Pericardium fibroblast (primary cell): ENCODE results near the gene STYK1. TPM values are rescaled to one million over a fixed set of nuclear protein-coding genes. Genes with fewer than 3 reads are reported as not detected.

Experiments
- total RNA-seq: library from RNA; depleted of rRNA; stranded (reverse); fragments of >200 nt; gene quantifications from 2 replicates; pipeline ENCODE4 v1.2.3, GENCODE V29; 2015

Gene STYK1, protein sequence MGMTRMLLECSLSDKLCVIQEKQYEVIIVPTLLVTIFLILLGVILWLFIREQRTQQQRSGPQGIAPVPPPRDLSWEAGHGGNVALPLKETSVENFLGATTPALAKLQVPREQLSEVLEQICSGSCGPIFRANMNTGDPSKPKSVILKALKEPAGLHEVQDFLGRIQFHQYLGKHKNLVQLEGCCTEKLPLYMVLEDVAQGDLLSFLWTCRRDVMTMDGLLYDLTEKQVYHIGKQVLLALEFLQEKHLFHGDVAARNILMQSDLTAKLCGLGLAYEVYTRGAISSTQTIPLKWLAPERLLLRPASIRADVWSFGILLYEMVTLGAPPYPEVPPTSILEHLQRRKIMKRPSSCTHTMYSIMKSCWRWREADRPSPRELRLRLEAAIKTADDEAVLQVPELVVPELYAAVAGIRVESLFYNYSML
- total RNA-seq = 0.26 TPM in 1 of 2 replicates, not detected in the other

DNA sequence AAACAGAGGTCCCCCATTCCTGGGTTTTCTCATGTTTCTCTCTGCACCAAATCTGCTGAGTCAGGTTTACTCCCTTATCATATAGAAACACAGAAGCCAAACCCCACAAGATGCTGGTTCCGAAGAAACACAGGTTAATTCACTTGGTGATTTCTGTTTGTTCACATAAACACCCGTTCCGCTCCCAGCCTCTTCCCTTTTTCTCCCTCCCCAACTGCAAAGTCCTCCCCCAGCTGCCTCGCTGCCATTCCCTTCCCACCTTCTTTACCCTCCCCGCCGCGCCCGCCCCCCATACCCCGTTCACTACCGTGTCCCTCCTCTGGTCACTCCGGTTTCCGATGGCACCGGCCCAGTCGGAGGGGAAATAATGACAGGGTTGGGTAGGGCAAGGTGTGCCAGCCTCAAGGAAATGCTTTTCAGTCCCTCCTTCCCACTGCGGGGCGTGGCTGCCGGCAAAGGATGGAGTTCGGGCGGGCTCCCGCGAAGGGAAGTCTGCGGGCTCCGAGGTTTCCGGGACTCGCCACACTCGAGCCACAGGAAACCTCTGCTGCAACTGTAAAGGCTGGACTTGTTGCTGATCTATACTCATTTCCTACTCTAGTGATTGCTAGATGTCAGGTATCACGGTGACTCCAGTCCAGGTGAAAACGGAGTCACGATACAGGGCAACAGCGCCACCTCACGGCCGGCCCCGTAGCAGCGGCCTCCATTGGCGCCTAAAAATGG, at the start of gene STYK1:
STYK1 (minus strand) TSS at position 394 of the 726 bp plus-strand sequence. CDS start 39,434 bp downstream, outside the sequence.

DNA sequence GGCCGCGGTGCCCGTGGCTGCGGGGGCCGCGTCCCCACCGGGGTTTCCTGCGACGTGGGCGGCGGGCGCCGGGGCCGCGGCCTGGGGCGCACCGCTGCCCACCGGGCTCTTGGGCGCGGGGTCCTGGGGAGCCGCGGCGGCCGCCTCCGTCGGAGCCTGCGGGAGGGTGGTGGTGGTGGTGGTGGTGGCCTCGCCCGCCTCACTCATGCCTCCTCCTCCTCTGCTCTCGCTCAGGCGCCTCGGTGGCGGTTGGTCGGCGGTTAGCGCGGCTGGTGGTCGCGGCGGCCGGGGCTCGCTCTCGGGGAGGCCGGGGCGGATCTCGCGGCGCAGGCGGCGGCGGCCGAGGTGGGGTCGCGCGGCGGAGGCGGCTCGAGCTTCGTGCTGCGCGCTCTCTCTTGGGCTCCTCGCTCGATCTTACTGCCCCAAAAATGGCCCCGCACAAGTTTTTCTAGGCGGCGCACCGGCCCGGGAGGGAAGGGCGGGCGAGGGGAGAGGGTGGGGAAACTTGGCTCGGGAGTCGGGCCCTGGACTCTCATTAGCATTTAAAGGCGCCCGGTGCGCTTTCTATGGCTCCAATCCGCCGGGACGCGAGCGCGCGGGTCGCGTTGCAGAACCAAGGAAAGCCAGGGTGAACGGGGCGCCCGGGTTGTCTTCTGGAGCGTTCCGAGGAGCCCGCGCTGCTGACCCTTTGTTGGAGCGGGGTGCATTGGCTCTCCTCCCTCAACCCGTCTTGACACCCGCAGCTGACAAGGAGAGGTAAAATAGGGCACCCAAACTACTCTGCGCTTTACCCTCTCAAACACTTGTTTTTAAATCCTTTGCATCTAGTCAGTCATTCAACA, 49.3 kb upstream of the STYK1 start, which contains the start of gene YBX3:
YBX3 (minus strand) TSS at position 419 of the 842 bp plus-strand sequence; CDS start at position 207, 212 bp downstream.

DNA sequence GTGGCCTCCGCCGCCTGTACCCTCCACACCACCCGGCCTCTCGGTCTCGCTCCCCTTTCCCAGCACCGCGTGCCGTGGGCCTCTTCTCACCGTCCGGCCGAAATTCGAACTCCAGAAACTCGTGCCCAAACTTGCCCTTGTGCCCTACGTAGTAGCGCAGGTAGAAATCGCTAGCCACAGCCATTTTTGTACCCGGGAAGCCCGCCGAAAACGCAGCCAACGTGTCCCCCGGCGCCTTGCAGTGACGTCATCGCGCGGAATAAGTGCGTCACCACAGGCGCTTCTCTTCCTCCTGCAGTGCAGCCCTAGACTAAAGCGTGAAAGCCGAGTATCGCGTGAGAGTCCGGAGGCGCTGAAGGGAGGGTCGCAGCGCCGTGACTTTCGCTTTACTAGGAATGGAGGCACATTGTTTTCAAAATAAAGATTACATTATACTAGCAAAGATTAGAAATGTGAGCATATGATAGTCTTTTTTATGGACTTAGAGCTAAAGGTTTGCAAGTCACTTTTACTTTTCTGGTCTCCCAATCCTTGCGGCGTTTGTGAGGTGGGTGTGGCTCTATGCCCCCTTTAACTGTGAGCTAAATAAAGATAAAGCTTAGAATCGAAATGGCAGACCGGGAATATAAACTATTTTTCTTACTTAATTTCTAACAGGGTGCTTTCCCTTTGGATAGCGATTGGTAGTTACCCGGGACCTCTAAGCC, 60.4 kb downstream of the STYK1 start, which contains the start of gene MAGOHB:
MAGOHB (minus strand) TSS at position 261 of the 707 bp plus-strand sequence; CDS start at position 184, 77 bp downstream.

Other genes starting within 250 kb of the STYK1 start
- gene KLRC2, start 238.0 kb downstream of the STYK1 start, total RNA-seq = not detected in 2 replicates
- not detected in 2 replicates for gene KLRC1, start 220.7 kb downstream of the STYK1 start, total RNA-seq
- 0.35 and 6.4 TPM in 2 replicates for gene EIF2S3B, start 168.2 kb downstream of the STYK1 start, total RNA-seq
- gene MAGOHB, start 60.4 kb downstream of the STYK1 start, total RNA-seq = 10.0 and 28.9 TPM in 2 replicates
- gene YBX3, start 49.3 kb upstream of the STYK1 start, total RNA-seq = 218 and 242 TPM in 2 replicates
- gene TAS2R7, start 128.6 kb upstream of the STYK1 start, total RNA-seq = not detected in 2 replicates
- gene TAS2R8, start 133.2 kb upstream of the STYK1 start, total RNA-seq = not detected in 2 replicates
- not detected in 2 replicates for gene TAS2R9, start 136.1 kb upstream of the STYK1 start, total RNA-seq
- gene TAS2R10, start 152.3 kb upstream of the STYK1 start, total RNA-seq = 0.26 TPM in 1 of 2 replicates, not detected in the other
- gene PRR4, start 175.4 kb upstream of the STYK1 start, total RNA-seq = not detected in 2 replicates
- 2.6 and 4.1 TPM in 2 replicates for gene PRH1, start 210.2 kb upstream of the STYK1 start, total RNA-seq
- not detected in 2 replicates for gene TAS2R13, start 235.5 kb upstream of the STYK1 start, total RNA-seq